Smooth muscle cell (in vitro differentiated cells): ENCODE results near the gene GOLGA6L6. TPM values are rescaled to one million over a fixed set of nuclear protein-coding genes. Genes with fewer than 3 reads are reported as not detected.

Source experiments
- polyA plus RNA-seq: library from polyadenylated mRNA; unstranded; fragments of >200 nt; fragmentation: Nextera tagmentation; extraction: Ambion mirVana; gene quantifications from 2 replicates; pipeline ENCODE4 v1.2.1, GENCODE V29; 2016
- small RNA-seq: library from RNA; depleted of rRNA; stranded (forward); fragments of <200 nt; gene quantifications from one replicate; pipeline ENCODE3, GENCODE V24; 2014
- total RNA-seq: library from RNA; depleted of rRNA; stranded (reverse); fragments of >200 nt; gene quantifications from 2 replicates; pipeline ENCODE4 v1.2.3, GENCODE V29; 2014

The GOLGA6L6 gene
- total and polyA plus RNA-seq, 2 experiments from 2014 or later, result not detected

Small RNA genes within 50 kb of the gene (small RNA-seq; reads per million reads assigned to genes)
- gene RN7SL759P, result not detected
